Smooth muscle cell (in vitro differentiated cells): ENCODE results near the gene TFIP11. TPM values are rescaled to one million over a fixed set of nuclear protein-coding genes. Genes with fewer than 3 reads are reported as not detected.

Experiments
- DNase-seq: peaks from one replicate; lab custom pipeline; 2025; ENCODE audit not compliant: unreplicated experiment; lab: John Stamatoyannopoulos, UW
- H2AFZ ChIP-seq: fragments of 200-600 bp; sonication (generic); 2 replicates; pipeline ENCODE4 v1.6.0; 2016; ENCODE audit warnings: antibody characterized with exemption, low read depth, mild to moderate bottlenecking
- H3F3A ChIP-seq: fragments of 200-600 bp; sonication (generic); 2 replicates; pipeline ENCODE4 v1.6.0; 2017; ENCODE audit warnings: antibody characterized with exemption, low read depth
- H3K27ac ChIP-seq: fragments of 200-600 bp; sonication (generic); 2 replicates; pipeline ENCODE4 v1.5.1; 2016; ENCODE audit warnings: low read depth, mild to moderate bottlenecking
- H3K27me3 ChIP-seq: fragments of 200-600 bp; sonication (generic); 2 replicates; pipeline ENCODE4 v1.6.1; 2016; ENCODE audit warnings: low read depth, mild to moderate bottlenecking
- H3K36me3 ChIP-seq: fragments of 200-600 bp; sonication (generic); 2 replicates; pipeline ENCODE4 v1.5.1; 2016; ENCODE audit warnings: low read depth
- H3K4me1 ChIP-seq: fragments of 200-600 bp; sonication (generic); 2 replicates; pipeline ENCODE4 v1.5.1; 2016; ENCODE audit warnings: low read depth
- H3K4me2 ChIP-seq: fragments of 200-600 bp; sonication (generic); 2 replicates; pipeline ENCODE4 v1.6.0; 2016; ENCODE audit warnings: mild to moderate bottlenecking
- H3K4me3 ChIP-seq: fragments of 200-600 bp; sonication (generic); 2 replicates; pipeline ENCODE4 v1.5.1; 2016; ENCODE audit warnings: mild to moderate bottlenecking
- H3K79me2 ChIP-seq: fragments of 200-600 bp; sonication (generic); 2 replicates; pipeline ENCODE4 v1.6.0; 2016; ENCODE audit warnings: low read depth, mild to moderate bottlenecking
- H3K9ac ChIP-seq: fragments of 200-600 bp; sonication (generic); 2 replicates; pipeline ENCODE4 v1.6.0; 2016; ENCODE audit warnings: low read depth
- H3K9me3 ChIP-seq: fragments of 200-600 bp; sonication (generic); replicated peaks from 2 replicates; pipeline ENCODE4 v1.5.1; 2016; ENCODE audit warnings: low read depth
- H4K20me1 ChIP-seq: fragments of 200-600 bp; sonication (generic); 2 replicates; pipeline ENCODE4 v1.6.0; 2016; ENCODE audit warnings: low read depth
- CTCF ChIP-seq: fragments of 200-600 bp; sonication (generic); IDR thresholded peaks from 2 replicates; pipeline ENCODE4 v1.5.1; 2017; ENCODE audit warnings: borderline replicate concordance, mild to moderate bottlenecking, antibody characterized with exemption; ENCODE audit not compliant: insufficient read depth, poor library complexity, severe bottlenecking
- WGBS: methylation state at CpG from one replicate; pipeline ENCODE4 v1.1.7; 2016; ENCODE audit warnings: low lambda C conversion rate; 5-methylcytosine and 5-hydroxymethylcytosine counted together
- polyA plus RNA-seq: library from polyadenylated mRNA; unstranded; fragments of >200 nt; fragmentation: Nextera tagmentation; extraction: Ambion mirVana; gene quantifications from 2 replicates; pipeline ENCODE4 v1.2.1, GENCODE V29; 2016
- total RNA-seq: library from RNA; depleted of rRNA; stranded (reverse); fragments of >200 nt; gene quantifications from 2 replicates; pipeline ENCODE4 v1.2.3, GENCODE V29; 2014

The TFIP11 gene
- total and polyA plus RNA-seq, 2 experiments from 2014 or later = 22.5 to 25.7 TPM

- Histone ChIP-seq H3K4me2 (peak overlapping the region; percentile 96), H3K9ac (peak overlapping the region; percentile 19), H3F3A (peaks cover 20% of the 10 kb centered on the region), H4K20me1 (no peaks in the 10 kb centered on the region), H3K36me3 (no peaks in the 10 kb centered on the region), H3K4me3 (no peak overlapping the region), H3K27me3 (no peaks in the 10 kb centered on the region), H3K27ac (peak overlapping the region; percentile 98), H3K4me1 (peaks cover 31% of the 10 kb centered on the region), H3K79me2 (peaks cover 23% of the 10 kb centered on the region), H2AFZ (no peak overlapping the region), H3K9me3 (no peaks in the 10 kb centered on the region)
- no peak for DNase-seq
- TF ChIP-seq CTCF = no peak
- WGBS = 63% methylated on average over 5 of the region's 5 CpGs
Measured at GRCh38 chr22:26482161-26482560, 30.1 kb downstream of the TFIP11 start.

GRCh38 chr22:26481694-26482093, 30.6 kb downstream of the TFIP11 start:
- H3K36me3 ChIP-seq = no peaks in the 10 kb centered on the region
- H3K4me1 ChIP-seq = peaks cover 31% of the 10 kb centered on the region
- H3K9me3 ChIP-seq = no peaks in the 10 kb centered on the region
- peak overlapping the region; percentile 98 for H3K27ac ChIP-seq
- DNase-seq = no peak
- H3F3A ChIP-seq = peaks cover 21% of the 10 kb centered on the region
- no peak overlapping the region for H3K4me3 ChIP-seq
- 84% methylated on average over 4 of the region's 4 CpGs for WGBS
- no peak for TF ChIP-seq CTCF
- no peaks in the 10 kb centered on the region for H4K20me1 ChIP-seq
- H2AFZ ChIP-seq = no peak overlapping the region
- H3K79me2 ChIP-seq = peaks cover 21% of the 10 kb centered on the region
- peak overlapping the region; percentile 19 for H3K9ac ChIP-seq
- peak overlapping the region; percentile 96 for H3K4me2 ChIP-seq
- H3K27me3 ChIP-seq = no peaks in the 10 kb centered on the region

GRCh38 chr22:26481112-26481693, 31.1 kb downstream of the TFIP11 start:
- Histone ChIP-seq H4K20me1 (no peaks in the 10 kb centered on the region), H3K4me2 (peak overlapping the region; percentile 96)
- 59% methylated on average over 6 of the region's 6 CpGs for WGBS

More at GRCh38 chr22:26481112-26481693, 31.1 kb downstream of the TFIP11 start:
- H3K27ac ChIP-seq = peak overlapping the region; percentile 98
- no peaks in the 10 kb centered on the region for H3K36me3 ChIP-seq
- no peak overlapping the region for H3K9ac ChIP-seq
- no peak overlapping the region for H3K4me3 ChIP-seq
- H3K27me3 ChIP-seq = no peaks in the 10 kb centered on the region
- H3K79me2 ChIP-seq = peaks cover 21% of the 10 kb centered on the region
- H3K4me1 ChIP-seq = peaks cover 31% of the 10 kb centered on the region
- peaks cover 26% of the 10 kb centered on the region for H3F3A ChIP-seq
- no peaks in the 10 kb centered on the region for H3K9me3 ChIP-seq
- no peak for DNase-seq
- H2AFZ ChIP-seq = no peak overlapping the region
- TF ChIP-seq CTCF = no peak
